B cell (primary cell): ENCODE results near the gene RIPK1.

Experiments
- CTCF ChIP-seq: fragments of 200-600 bp; IDR thresholded peaks from one replicate; pipeline ENCODE4 v1.8.0; 2022; ENCODE audit warnings: antibody characterized with exemption, mild to moderate bottlenecking
- EZH2 ChIP-seq: IDR thresholded peaks from 2 replicates; pipeline ENCODE4 v1.6.1; 2012; ENCODE audit warnings: borderline replicate concordance, low read depth, mild to moderate bottlenecking, moderate library complexity, low read length; ENCODE audit not compliant: insufficient read depth, poor library complexity, severe bottlenecking

GRCh38 chr6:3108746-3109414 is 40.6 kb downstream of the RIPK1 start:
- no peak for TF ChIP-seq CTCF
- no peak for TF ChIP-seq EZH2
